Activated naive CD4-positive, alpha-beta T cell treated with anti-CD3 and anti-CD28 coated beads, Interleukin-2, amount 50 U/mL, for 16 hours (primary cell): ENCODE measurements around the gene ADAMTSL3.

Source experiments
- DNase-seq: peaks from one replicate; pipeline ENCODE4 v3.0.0-alpha.2; 2020

The ADAMTSL3 gene

DNA sequence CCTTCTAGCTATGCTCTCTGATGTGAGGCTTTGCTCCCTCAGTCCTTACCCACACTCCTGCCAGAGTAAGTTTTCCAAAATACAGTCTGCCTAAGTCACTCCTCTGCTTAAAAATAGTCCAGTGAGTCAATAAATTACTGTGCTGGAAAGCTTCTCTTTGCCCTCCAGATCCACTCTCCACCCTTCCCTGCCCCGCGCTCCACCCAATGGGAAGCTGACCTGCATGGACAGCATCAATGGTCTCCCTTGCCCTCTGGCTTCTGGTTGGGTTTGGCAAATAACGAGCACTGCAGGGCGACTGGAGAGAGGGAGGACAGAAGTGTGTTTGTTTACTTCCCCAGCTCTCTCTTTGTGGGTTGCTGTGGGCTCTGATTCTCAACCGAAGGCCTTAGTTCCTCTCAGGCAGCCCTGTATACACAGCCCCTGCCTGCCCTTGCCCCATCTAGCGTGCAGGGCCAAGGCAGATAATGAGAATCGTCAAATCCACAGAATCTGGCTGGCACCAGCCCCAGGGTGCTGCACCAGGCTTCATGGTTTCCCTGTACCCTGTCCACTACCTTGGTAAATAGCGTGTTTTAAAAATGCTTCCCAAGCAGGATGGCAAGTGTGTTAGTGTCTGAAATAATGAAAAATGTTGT, 110.4 kb downstream of the ADAMTSL3 start:
- no peak for DNase-seq

DNA sequence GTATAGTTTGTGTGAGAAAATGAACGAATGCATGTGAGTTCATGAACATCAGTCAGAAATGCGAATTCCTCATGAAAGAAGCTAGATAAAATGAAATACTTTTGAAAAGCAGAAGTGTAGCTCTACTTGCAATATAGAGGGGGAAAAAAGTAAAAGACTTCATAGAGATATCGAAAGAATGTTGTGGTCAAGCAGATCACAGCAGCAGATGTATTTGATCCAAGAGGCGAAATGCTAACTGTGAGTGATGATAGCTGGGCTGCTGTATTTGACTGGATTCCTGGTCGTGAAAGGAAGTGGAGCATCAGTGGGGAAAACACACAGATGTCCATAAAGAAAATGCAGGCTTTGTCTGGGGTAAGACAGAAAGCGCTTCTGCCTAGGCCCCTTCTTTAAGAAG, 112.4 kb downstream of the ADAMTSL3 start:
- no peak for DNase-seq

DNA sequence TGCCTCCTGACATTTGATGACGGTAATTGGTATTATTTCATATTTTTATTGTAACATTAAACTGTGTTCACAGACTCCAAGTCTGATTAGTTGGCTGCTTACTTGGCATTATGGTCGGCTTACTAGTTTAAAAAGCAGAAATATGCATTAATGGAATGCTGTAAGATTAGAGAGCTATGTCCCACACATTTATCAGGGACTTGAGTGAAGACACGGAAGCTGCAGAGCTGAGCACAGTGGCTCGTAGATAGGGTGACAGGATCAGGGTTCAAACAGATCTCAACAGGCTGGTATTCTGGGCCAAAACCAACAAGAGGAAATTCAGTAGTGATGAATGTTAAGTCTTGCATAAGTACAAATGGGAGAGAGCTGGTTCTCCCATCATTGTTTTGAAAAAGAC, 113.8 kb downstream of the ADAMTSL3 start:
- DNase-seq: no peak

DNA sequence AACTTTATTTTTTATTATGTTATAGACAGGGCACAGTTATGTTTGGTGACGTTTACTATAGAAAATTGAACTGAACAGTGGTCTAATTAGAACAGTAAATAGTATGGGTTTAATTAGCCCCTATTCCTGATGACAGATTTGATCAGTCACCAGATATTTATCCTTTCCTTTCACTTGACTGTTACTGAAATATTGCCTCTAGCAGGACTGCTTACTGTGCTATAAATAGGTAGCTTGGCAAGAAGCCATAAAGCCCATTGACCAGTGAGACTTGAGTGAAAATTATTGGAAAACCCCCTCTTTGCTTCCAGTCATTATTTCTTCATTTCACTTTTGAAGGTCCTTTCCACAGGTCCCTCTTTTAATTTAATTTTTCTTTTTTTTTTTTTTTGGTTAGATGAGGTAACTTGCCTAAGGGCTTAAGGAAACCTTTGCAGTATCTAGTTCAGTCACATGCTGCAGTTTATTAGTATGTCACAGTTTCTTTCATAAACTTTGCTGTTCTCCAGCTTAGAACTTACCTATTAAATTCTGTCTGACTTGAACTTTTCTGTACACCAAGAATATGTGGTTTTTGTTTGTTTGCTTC, 115.6 kb downstream of the ADAMTSL3 start:
- DNase-seq: no peak

DNA sequence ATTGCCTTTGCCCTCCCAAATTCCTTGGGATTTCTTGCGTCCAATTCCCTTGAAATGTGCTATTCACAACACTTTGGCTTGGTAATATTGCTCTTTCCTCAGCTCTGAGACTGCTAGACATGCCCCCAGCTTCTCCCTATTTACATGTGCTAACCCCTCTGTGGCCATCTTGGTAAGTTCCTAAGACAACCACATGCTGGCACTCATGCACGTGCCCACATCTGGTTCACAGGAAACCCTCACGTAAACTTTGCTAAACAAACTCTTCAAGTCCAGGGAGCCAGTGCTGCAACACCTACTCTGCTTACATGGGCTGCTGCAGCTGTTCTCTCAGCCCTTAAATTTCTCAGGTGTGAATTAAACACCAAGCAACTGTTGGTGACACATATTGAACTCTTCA, 121.8 kb downstream of the ADAMTSL3 start:
- no peak for DNase-seq

DNA sequence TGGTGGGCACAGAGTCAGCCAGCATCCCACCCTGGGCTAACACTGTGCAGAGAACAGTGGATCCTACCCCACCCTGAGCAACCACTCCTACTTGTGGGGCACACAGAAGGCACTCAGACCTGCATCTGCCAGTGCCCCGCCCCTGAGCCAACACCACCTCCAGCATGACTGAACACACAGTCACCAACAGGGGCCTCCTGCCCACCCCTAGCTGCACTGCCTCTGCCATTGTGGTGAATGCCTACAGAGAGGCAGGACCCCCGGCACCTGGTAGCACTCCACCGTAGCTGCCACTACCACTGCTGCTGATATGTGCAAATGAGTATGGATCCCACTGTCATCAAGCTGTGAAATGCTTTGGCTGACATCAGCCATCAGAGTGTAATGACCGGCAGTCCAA, 123.1 kb downstream of the ADAMTSL3 start:
- no peak for DNase-seq

DNA sequence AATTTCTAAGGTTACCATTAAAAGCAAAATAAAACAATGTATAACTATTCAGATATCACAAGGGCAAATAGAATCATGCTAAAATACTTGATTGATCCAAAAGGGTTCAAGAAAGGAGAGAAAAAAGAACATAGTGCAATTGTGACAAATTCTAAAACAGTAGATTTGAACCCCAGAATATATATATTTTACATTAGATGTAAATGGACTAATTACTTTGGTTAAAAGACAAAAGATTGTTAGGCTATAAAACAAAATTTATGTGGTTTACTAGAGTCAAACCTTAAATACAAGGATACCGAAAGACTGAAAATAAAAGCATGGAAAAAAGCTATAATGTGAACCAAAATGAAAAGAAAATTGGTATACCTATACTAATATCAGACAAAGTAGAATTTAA, 129.3 kb downstream of the ADAMTSL3 start:
- DNase-seq: no peak

DNA sequence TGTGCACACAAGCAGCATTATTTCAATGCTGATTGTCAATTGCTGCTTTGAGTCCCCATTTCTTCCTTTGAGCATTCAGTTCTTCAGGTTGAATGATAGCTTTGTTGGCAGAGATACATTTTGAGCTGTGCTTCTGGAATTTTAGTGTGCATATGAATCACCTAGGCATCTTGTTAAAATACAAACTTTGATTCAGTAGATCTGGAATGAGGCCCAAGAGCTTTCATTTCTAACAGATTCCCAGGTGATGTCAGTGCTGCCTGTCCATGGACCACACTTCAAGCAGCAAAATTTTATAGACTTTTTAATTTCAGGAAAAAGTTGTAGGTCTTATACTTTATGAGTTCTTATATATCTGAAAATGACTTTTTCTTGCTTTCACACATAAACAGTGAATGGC, 131.1 kb downstream of the ADAMTSL3 start:
- DNase-seq: no peak

DNA sequence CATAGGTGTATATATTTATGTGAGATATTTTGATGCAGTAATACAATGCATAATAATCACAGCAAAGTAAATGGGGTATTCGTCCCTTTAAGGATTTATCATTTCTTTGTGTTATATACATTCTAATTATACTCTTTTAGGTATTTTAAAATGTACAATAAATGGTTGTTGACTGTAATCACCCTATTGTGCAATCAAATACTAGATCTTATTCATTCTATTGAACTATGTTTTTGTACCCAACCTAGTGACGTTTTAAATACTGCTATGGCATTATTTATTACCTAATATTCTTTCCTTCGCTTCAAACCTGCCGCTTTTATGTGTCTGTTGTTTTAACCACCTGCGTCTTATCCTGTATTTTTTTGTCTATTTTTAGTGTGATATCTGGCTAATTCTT, 132.4 kb downstream of the ADAMTSL3 start:
- DNase-seq: no peak

DNA sequence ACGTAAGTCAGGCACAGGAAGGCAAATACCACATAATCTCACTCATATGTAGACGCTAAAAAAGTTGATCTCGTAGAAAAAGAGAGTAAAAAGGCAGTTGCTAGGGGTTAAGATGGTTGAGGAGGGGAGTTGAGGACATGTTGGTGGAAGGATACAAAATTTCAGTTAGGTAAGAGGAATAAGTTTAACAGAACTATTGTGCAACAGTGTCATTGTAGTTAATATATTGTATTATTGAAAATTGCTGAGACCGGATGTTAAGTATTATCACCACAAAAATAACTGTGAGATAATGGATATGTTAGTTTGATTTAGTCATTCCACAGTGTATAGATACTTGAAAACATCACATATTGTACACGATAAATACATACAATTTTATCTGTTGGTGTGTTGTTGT, 139.1 kb downstream of the ADAMTSL3 start:
- no peak for DNase-seq

DNA sequence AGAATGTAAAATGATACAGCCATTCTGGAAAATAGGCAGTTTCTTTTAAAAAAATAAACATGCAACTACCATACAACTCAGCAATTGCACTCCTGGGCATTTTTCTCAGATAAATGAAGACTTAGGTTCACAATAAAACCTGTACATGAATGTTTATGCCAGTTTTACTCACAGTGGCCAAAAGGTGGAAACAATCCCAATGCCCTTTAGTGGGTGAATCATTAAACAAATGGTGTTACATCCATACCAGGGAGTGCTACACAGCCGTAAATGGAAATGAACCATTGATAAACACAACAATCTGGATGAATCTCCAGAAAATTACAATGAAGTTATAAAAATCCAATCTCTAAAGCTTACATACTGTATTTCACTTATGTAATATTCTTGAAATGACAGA, 140.3 kb downstream of the ADAMTSL3 start:
- no peak for DNase-seq

DNA sequence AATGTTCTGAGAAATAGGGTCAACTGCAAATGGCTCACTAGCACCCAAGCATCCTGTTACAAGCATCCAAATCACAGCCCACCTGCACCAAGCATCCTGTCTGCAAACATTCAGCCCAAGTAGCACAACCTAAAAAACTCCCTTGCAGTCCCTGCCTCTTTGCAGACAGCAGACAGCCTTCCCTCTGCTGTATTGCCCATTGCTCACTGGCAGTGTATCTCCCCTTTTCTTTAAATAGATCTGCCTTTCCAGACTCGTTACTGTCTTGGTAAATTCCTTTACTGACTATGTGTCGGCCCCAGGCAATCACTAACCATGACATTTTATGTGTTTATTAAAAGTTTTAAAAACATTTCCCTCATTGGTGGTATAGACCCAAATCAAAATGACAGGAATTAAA, 155.4 kb downstream of the ADAMTSL3 start:
- no peak for DNase-seq

DNA sequence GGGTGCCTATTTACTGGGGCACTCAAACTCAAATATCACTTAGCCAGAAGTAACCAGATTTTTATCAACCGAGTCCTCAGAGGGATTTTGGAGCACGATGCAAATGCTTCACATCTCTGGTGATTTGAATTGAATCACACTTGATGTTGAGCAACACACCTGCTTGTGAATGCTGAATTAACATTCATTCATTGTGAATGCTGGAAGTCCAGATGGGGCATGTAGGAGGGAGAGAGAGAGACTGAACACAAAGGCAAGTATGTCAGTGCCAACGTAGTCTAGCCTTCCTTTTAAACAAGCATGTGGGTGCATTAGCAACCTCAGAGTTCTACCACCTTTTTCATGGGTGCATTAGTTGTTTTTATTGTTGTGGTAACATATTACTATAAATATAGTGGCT, 156.2 kb downstream of the ADAMTSL3 start:
- no peak for DNase-seq

DNA sequence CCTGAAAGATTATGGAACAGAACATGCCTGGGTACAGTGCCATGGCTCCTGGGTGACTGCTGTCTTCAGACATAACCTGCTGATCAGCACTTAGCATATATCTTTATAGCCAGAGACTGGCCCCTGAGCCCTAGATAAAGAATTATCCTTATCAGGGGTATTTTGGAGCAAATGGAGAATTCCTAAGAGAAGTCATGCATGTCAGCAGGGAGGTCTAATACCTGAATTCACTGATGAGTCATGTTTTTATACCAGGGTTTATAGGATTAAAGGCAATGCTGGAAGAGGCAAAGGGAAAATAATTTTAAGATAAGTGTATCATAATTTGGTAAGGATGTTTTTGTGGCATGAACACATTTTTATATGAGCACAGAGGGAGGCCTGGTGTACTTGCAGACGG, 159.8 kb downstream of the ADAMTSL3 start:
- no peak for DNase-seq

DNA sequence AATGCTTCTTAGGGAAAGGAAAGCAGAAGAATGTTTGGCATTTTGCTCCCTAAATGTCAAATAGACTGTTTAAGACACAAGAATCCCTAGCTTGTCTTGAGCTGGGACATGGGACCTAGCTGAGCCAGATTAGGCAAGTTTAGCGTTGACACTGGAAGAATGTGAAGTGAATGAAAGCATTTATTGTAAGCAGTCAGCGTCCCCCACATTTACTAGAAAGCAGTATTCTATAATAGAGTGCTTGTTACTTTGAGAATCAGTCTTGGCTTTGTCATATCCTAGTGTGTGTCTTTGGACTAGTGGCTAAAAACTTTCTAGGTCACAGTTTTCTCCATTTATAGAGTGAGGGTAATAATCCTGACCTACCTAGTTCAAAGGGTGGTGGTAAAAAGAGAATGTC, 161.6 kb downstream of the ADAMTSL3 start:
- DNase-seq: no peak

DNA sequence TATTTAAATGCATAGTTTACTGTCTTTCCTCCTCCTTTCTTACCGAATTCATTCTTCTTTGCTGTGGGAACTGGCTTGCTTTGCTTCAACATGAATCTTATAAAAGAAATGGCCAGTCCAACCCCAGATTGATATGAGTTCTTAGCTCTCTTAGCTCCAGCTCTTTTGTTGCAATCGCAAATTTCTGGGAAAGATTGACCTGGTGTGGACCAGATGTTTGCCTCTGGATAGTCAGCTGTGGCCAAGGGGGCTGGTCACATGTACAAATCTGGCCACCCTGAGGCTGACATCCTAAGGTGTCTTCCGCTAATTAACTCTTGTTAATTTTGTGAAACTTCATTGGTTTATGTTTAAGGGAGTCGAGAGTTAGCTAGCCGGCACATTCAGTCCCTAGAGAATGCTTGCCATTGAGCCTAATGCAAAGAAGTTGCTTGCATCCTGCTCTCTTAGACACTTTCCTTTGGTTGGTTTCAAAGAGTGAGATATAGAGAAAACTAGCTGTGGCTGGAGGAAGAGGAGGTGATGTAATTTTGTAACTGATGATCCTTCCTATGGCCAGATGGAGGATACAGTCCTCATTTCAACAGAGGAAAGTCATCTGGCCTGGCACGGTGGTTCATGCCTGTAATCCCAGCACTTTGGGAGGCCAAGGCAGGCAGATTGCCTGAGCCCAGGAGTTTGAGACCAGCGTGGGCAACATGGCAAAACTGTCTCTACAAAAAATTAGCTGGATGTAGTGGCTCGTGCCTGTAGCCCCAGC, 162.4 kb downstream of the ADAMTSL3 start:
- DNase-seq: no peak

DNA sequence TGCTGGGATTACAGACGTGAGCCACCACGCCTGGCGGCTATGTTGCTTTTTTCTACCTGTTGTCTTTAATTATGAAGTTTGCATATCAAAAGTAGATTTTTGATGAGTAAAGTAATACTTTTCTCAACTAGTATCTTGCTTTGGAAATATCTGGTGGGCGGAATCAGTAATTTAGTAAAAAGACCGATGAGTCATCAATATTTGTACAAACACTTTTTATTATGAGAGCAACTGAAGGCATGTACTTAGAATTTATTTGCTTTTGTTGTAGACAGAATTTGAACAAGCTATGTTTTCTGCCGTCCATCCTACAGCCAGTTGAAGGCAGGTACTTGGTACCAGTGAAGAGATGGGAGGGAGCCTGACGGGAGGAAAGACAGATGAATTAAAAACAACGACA, 164.7 kb downstream of the ADAMTSL3 start:
- no peak for DNase-seq

DNA sequence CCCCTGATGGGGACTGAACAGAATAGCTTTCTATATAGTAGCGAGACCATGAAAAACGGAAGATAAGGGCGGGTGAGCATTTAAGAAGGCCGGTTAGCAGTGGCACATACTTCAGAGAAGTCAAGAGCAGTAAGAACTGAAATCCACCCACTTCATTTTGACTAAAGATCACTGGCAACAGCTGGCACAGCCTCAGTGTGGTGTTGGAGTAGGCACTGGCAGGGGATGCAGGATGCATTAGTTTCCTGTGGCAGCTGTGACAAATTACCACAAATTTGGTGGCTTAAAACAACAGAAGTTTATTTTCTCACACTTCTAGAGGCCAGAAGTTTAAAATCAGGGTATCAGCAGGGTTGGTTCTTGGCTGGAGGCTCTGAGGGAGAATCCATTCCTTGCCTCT, 176.5 kb downstream of the ADAMTSL3 start:
- no peak for DNase-seq

DNA sequence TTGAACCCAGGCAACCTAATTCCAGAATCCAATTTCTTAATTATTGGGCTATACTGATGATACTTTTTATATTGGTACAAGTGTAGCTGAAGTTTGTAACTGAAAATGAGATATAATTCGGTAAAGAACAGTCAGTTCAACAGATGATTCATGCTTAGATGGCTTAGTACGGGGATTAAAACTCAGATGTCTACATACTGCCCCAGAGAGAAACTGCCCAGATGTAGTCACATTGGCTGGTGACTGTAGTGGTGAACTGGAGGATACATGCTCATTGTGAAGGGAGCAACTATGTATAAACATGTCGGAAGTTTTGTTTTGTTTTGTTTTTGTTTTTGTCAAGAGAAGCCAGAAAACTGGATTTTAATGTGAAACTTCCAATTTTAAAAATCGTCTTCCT, 179.6 kb downstream of the ADAMTSL3 start:
- DNase-seq: no peak

DNA sequence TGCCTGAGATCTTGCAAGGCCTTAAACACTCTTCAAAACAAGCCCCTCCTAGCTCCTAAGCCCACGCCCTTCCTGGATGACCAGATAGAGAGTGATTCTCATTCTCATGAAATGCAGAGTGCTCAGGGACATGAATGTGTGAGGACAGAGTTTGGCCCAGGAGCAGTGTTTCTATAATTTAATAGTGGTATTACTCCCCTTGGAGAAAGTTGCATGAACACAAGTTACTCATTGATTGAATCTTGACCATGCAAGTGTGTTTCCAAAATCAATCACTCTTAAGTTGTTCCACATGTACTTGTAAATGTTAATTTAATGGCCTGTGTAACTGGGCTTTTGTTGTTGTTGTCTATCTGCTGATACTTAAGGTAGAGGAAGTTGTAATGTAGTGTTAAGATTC, 181.6 kb downstream of the ADAMTSL3 start:
- DNase-seq: no peak

DNA sequence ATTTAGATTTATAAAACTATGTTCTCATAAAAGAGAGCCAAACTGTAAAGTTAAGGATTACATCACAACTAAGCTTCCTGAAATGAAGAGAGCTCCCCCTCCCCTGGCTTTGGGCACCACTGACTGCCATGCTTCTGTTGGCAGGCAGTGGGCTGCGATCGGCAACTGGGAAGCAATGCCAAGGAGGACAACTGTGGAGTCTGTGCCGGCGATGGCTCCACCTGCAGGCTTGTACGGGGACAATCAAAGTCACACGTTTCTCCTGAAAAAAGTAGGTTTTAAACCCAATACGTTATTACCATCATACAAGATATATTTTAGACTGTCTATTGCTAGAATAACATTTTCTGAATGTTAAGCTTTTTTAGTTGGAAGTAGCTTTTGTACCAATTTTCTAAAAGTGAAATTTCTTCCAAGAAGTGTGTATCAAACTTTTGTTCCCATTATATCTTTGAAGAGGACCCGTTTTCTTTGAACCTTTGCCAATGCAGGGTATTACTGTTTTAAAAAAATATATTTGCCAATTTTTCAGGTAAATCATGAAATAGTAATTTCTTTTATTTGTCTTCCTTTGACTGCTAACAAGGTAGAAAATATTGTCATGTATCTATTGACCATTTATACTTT, 184.1 kb downstream of the ADAMTSL3 start:
- no peak for DNase-seq

DNA sequence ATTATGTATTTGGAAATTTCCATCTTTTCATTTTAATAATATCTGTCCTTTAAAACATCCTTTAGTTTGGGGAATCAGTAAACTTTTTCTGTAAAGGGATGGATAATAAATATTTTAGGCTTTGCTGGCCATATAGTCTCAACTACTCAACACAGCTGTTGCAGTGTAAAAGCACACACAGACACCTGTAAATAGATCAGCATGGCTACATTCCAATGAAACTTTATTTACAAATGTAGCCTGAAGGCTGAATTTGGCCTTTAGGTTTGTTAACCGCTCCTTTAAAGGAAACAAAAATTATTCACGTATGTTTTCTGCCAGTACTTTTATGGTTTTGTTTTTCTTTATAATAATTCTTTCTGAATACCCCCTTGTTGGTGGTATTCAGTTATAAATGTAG, 184.8 kb downstream of the ADAMTSL3 start:
- no peak for DNase-seq

DNA sequence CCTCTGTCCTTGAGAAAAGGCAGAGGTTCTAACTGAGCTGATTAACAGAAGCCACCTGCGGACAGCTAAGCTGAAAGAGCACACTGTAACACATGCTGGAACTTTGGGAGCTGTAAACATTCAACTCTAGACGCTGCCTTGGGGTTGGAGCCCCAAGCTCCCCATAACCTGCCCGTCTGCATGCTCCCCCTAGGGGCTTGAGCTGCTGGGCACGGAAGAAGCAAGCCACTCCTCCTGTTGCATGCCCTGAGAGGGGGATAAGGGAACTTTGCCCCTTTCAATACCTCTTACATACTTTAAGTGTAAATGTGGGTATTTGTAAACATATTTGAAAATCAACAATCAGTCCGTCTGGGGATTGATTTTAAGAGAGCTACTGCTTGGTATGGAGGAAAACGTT, 188.4 kb downstream of the ADAMTSL3 start:
- no peak for DNase-seq

DNA sequence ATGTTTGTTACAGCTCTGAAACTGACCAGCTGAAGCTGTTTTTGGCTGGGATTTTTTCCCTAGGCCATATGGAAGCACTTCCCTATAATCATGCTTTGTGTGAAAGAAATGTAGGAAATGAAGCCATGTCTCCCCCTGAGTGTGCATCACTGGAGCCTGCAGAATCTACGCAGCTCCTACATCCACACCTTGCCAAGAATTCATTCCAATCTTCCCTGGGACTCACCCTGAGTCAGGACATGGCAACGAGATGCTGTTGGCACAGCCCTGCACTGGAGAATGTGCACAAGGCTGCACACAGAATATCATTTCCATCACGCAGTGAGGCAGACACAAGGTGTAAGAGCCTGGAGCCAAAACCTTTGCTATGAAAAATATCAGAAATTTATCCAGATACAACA, 189.5 kb downstream of the ADAMTSL3 start:
- DNase-seq: no peak
